ENCODE results near the gene PTPN9. TPM values are rescaled to one million over a fixed set of nuclear protein-coding genes. Genes with fewer than 3 reads are reported as not detected.

The PTPN9 gene
- total RNA-seq, 2 donors from 2014 or later: 31.1 to 32.3 TPM

- no peaks in the 10 kb centered on the region for H3K4me1 ChIP-seq
- no peaks in the 10 kb centered on the region for H3K36me3 ChIP-seq
- H3K9me3 ChIP-seq: no peaks in the 10 kb centered on the region
- H3K4me3 ChIP-seq: peak overlapping the region; percentile 82
- peak overlapping the region; percentile 86 for H3K27ac ChIP-seq
- peak; percentile 50 for DNase-seq
- no peak for TF ChIP-seq CTCF (IDR thresholded peaks at IDR 0.05)
- no peaks in the 10 kb centered on the region for H3K27me3 ChIP-seq
- peak overlapping the region; percentile 92 to 98 for H3K9ac ChIP-seq (ENCODE audit: low read depth in 2 of 2, low read length in 2 of 2)
- intact Hi-C loops (cut with DNase I): no loop called here
Measured at GRCh38 chr15:75578173-75578947, 755 bp downstream of the PTPN9 start.

- H3K4me1 ChIP-seq: no peaks in the 10 kb centered on the region
- peak overlapping the region; percentile 82 for H3K4me3 ChIP-seq
- peak overlapping the region; percentile 86 for H3K27ac ChIP-seq
- TF ChIP-seq CTCF (IDR thresholded peaks at IDR 0.05): no peak
- H3K27me3 ChIP-seq: no peaks in the 10 kb centered on the region
- DNase-seq: no peak
- H3K9me3 ChIP-seq: no peaks in the 10 kb centered on the region
- H3K9ac ChIP-seq (ENCODE audit: low read depth in 2 of 2, low read length in 2 of 2): peak overlapping the region; percentile 92 to 98
- no peaks in the 10 kb centered on the region for H3K36me3 ChIP-seq
- intact Hi-C loops (cut with DNase I): no loop called here
Measured at GRCh38 chr15:75577401-75578172, 1.5 kb downstream of the PTPN9 start.

GRCh38 chr15:75573648-75574384 is 5.3 kb downstream of the PTPN9 start:
- no peak overlapping the region for H3K27ac ChIP-seq
- no peak for TF ChIP-seq CTCF (IDR thresholded peaks at IDR 0.05)
- no peak overlapping the region for H3K9ac ChIP-seq (ENCODE audit: low read depth in 2 of 2, low read length in 2 of 2)
- no peak overlapping the region for H3K4me3 ChIP-seq
- H3K4me1 ChIP-seq: no peaks in the 10 kb centered on the region
- no peaks in the 10 kb centered on the region for H3K9me3 ChIP-seq
- no peaks in the 10 kb centered on the region for H3K36me3 ChIP-seq
- intact Hi-C loops (cut with DNase I): no loop called here
- no peaks in the 10 kb centered on the region for H3K27me3 ChIP-seq
- no peak for DNase-seq

- H3K27me3 ChIP-seq: no peaks in the 10 kb centered on the region
- TF ChIP-seq CTCF (IDR thresholded peaks at IDR 0.05): no peak
- H3K9ac ChIP-seq (ENCODE audit: low read depth in 2 of 2, low read length in 2 of 2): no peak overlapping the region
- intact Hi-C loops (cut with DNase I): no loop called here
- H3K9me3 ChIP-seq: no peaks in the 10 kb centered on the region
- no peaks in the 10 kb centered on the region for H3K36me3 ChIP-seq
- no peak overlapping the region for H3K4me3 ChIP-seq
- H3K4me1 ChIP-seq: no peaks in the 10 kb centered on the region
- no peak overlapping the region for H3K27ac ChIP-seq
- DNase-seq: no peak
Measured at GRCh38 chr15:75570126-75570845, 8.8 kb downstream of the PTPN9 start.

Measured in colonic mucosa (tissue), 4 donors.